IMR-90 (cell line): ENCODE results near the gene MYO3B. TPM values are rescaled to one million over a fixed set of nuclear protein-coding genes. Genes with fewer than 3 reads are reported as not detected.

Experiments used
- ATAC-seq: fragments of 200-7000 bp; cut with Tn5 transposase; 2 replicates; pipeline ENCODE4 v1.9.1; 2020; ENCODE audit warnings: low read depth, mild to moderate bottlenecking, moderate library complexity
- BruUV-seq: library from RNA; stranded (reverse); fragments of 400-500 nt; replicated peaks from 2 replicates; lab custom pipeline; 2021; lab: Mats Ljungman, UMichigan
- CTCF ChIA-PET: fragments of 300-600 bp; formaldehyde crosslinking; extraction: SDS; loops from one replicate; lab custom pipeline; 2021; ENCODE audit warnings: antibody characterized with exemption; lab: Yijun Ruan, JAX
- POLR2A ChIA-PET: fragments of 300-600 bp; sonication (Branson Sonifier 250); formaldehyde crosslinking; loops from one replicate; lab custom pipeline; 2022; ENCODE audit warnings: antibody characterized with exemption; ENCODE audit not compliant: unreplicated experiment; lab: Charles Lee
- DNase-seq: peaks from one replicate; pipeline ENCODE4 v3.0.0; 2013
- H2AFZ ChIP-seq: replicated peaks from 2 replicates; pipeline ENCODE3; 2013; ENCODE audit warnings: low read length, mild to moderate bottlenecking; ENCODE audit not compliant: poor library complexity
- H2AK5ac ChIP-seq: 2 replicates; pipeline ENCODE4 v1.6.1; 2013; ENCODE audit warnings: low read depth, low read length, inconsistent platforms
- H2AK9ac ChIP-seq: replicated peaks from 2 replicates; pipeline ENCODE3; 2013; ENCODE audit warnings: mild to moderate bottlenecking, low read depth, low read length, moderate library complexity; ENCODE audit not compliant: poor library complexity
- H2BK120ac ChIP-seq: 2 replicates; pipeline ENCODE4 v1.6.1; 2013; ENCODE audit warnings: low read depth, low read length, inconsistent platforms
- H2BK15ac ChIP-seq: 3 replicates; pipeline ENCODE4 v1.6.1; 2013; ENCODE audit warnings: low read depth, low read length, inconsistent platforms
- H2BK20ac ChIP-seq: 2 replicates; pipeline ENCODE4 v1.6.1; 2013; ENCODE audit warnings: low read depth, mild to moderate bottlenecking, inconsistent platforms, low read length, moderate library complexity
- H2BK5ac ChIP-seq: 2 replicates; pipeline ENCODE4 v1.6.1; 2013; ENCODE audit warnings: mild to moderate bottlenecking, low read depth, low read length, inconsistent platforms; ENCODE audit not compliant: poor library complexity, severe bottlenecking
- H3K14ac ChIP-seq: replicated peaks from 2 replicates; pipeline ENCODE4 v1.6.1; 2013; ENCODE audit warnings: low read depth, low read length, inconsistent platforms
- H3K18ac ChIP-seq: 2 replicates; pipeline ENCODE4 v1.6.1; 2013; ENCODE audit warnings: low read depth, low read length, control low read depth
- H3K23ac ChIP-seq: 2 replicates; pipeline ENCODE4 v1.6.1; 2013; ENCODE audit warnings: low read depth, low read length, inconsistent platforms
- H3K27ac ChIP-seq: 2 replicates; pipeline ENCODE4 v1.5.1; 2013; ENCODE audit warnings: mild to moderate bottlenecking, control low read depth, low read length; ENCODE audit not compliant: insufficient read depth
- H3K27me3 ChIP-seq: 2 replicates; pipeline ENCODE4 v1.6.1; 2013; ENCODE audit warnings: low read length; ENCODE audit not compliant: control insufficient read depth, insufficient read depth
- H3K36me3 ChIP-seq: 2 replicates; pipeline ENCODE4 v1.6.1; 2013; ENCODE audit warnings: low read length, mixed read lengths; ENCODE audit not compliant: control insufficient read depth, insufficient read depth
- H3K4ac ChIP-seq: 2 replicates; pipeline ENCODE4 v1.6.1; 2013; ENCODE audit warnings: low read depth, low read length, inconsistent platforms
- H3K4me1 ChIP-seq: 2 replicates; pipeline ENCODE4 v1.6.1; 2013; ENCODE audit warnings: low read length, mixed read lengths; ENCODE audit not compliant: control insufficient read depth, insufficient read depth
- H3K4me2 ChIP-seq: 2 replicates; pipeline ENCODE4 v1.6.1; 2013; ENCODE audit warnings: low read depth, mild to moderate bottlenecking, control low read depth, low read length, moderate library complexity
- H3K4me3 ChIP-seq: 2 replicates; pipeline ENCODE4 v1.5.1; 2013; ENCODE audit warnings: low read depth, mild to moderate bottlenecking, control low read depth, low read length, moderate library complexity; ENCODE audit not compliant: insufficient read depth
- H3K56ac ChIP-seq: 2 replicates; pipeline ENCODE4 v1.6.1; 2013; ENCODE audit warnings: low read length, inconsistent platforms; ENCODE audit not compliant: insufficient read depth; ENCODE audit errors: extremely low read depth
- H3K79me1 ChIP-seq, 2 experiments: 2 replicates each; pipeline ENCODE4 v1.6.1; 2013; ENCODE audit warnings: low read length in 2 of 2, inconsistent platforms in 1 of 2, low read depth in 1 of 2
- H3K9ac ChIP-seq: 2 replicates; pipeline ENCODE4 v1.6.1; 2013; ENCODE audit warnings: low read depth, low read length, control low read depth
- H3K9me1 ChIP-seq: 2 replicates; pipeline ENCODE4 v1.6.1; 2013; ENCODE audit warnings: low read length, inconsistent platforms; ENCODE audit not compliant: insufficient read depth
- H3K9me3 ChIP-seq: 2 replicates; pipeline ENCODE4 v1.6.1; 2013; ENCODE audit warnings: low read length; ENCODE audit not compliant: control insufficient read depth, insufficient read depth
- H4K20me1 ChIP-seq: 2 replicates; pipeline ENCODE4 v1.6.1; 2013; ENCODE audit warnings: low read length, inconsistent platforms; ENCODE audit not compliant: insufficient read depth
- H4K5ac ChIP-seq: 2 replicates; pipeline ENCODE4 v1.6.1; 2013; ENCODE audit warnings: mild to moderate bottlenecking, low read depth, low read length, control low read depth
- H4K8ac ChIP-seq, 2 experiments: 2 replicates each; pipeline ENCODE4 v1.6.1; 2013; ENCODE audit warnings: low read depth in 2 of 2, low read length in 2 of 2, control low read depth in 1 of 2, inconsistent platforms in 1 of 2
- H4K91ac ChIP-seq: 2 replicates; pipeline ENCODE4 v1.6.1; 2013; ENCODE audit warnings: low read depth, low read length, inconsistent platforms; ENCODE audit not compliant: insufficient read depth
- CEBPB ChIP-seq: IDR thresholded peaks from 2 replicates; pipeline ENCODE4 v1.6.1; 2012; ENCODE audit warnings: low read depth, low read length, improper control_type of control experiment
- MXI1 ChIP-seq: IDR thresholded peaks from 2 replicates; pipeline ENCODE4 v1.6.1; 2012; ENCODE audit warnings: low read depth, mild to moderate bottlenecking, low read length, moderate library complexity, borderline replicate concordance
- WGBS, 2 experiments: methylation state at CpG; one replicate each; pipeline versions ENCODE4 v1.1.5 to v1.1.7; 2013; ENCODE audit warnings: missing lambda C conversion rate in 2 of 2; ENCODE audit not compliant: insufficient read length in 1 of 2; ENCODE audit errors: extremely low coverage in 2 of 2; 5-methylcytosine and 5-hydroxymethylcytosine counted together
- dilution Hi-C: fragments of 300-500 bp; cut with HindIII; formaldehyde crosslinking; loops from one replicate; pipeline ENCODE4 v1.14.3; 2018; ENCODE audit warnings: low sequenced_read_pairs; ENCODE audit not compliant: unreplicated experiment
- in situ Hi-C: fragments of 300-500 bp; cut with MboI; formaldehyde crosslinking; loops from 3 replicates; pipeline ENCODE4 v1.14.3; 2019; ENCODE audit warnings: low sequenced_read_pairs, inconsistent platforms, mixed read lengths
- intact Hi-C: fragments of 100-400 bp; cut with micrococcal nuclease; formaldehyde crosslinking; loops from 2 replicates; pipeline ENCODE4 v1.10.0; 2022
- polyA plus RNA-seq, 3 experiments: library from polyadenylated mRNA; depleted of rRNA; stranded (reverse); fragments of >200 nt; gene quantifications; 2 replicates each; pipeline ENCODE4 v1.2.3, GENCODE V29; 2012; ENCODE audit warnings: low replicate concordance in 1 of 3
- total RNA-seq: library from RNA; depleted of rRNA; stranded (reverse); fragments of >200 nt; gene quantifications from 2 replicates; pipeline ENCODE4 v1.2.3, GENCODE V29; 2012

The MYO3B gene
- total and polyA plus RNA-seq, 2 of the 4 experiments (the other 2 are of a cell fraction): 0.02 TPM; not detected in 1

GRCh38 chr2:170162271-170162632 lies 15.7 kb upstream of the MYO3B start:
- intact Hi-C loops: no loop called here
- Histone ChIP-seq H3K9ac (no peak overlapping the region), H2BK5ac (peak overlapping the region; percentile 9), H3K79me1 (no peaks in the 10 kb centered on the region), H3K4me3 (no peak overlapping the region), H3K27me3 (no peaks in the 10 kb centered on the region), H3K18ac (no peak overlapping the region), H4K8ac (peak overlapping the region; percentile 27 to 63; a peak in 1 of 4 replicates), H3K23ac (no peak overlapping the region), H2AK5ac (no peak overlapping the region), H3K14ac (no peak overlapping the region), H3K4me2 (no peak overlapping the region), H3K4me1 (peaks cover 4% of the 10 kb centered on the region; the same call in 1 of the 2 replicates), H3K4ac (no peak overlapping the region), H3K56ac (no peak overlapping the region), H3K9me1 (no peaks in the 10 kb centered on the region), H3K27ac (no peak overlapping the region), H4K91ac (no peak overlapping the region), H2AK9ac (no peak overlapping the region), H4K20me1 (no peaks in the 10 kb centered on the region), H2BK20ac (no peak overlapping the region; the same call in 1 of the 2 replicates), H4K5ac (no peak overlapping the region), H2BK15ac (no peak overlapping the region), H3K36me3 (no peaks in the 10 kb centered on the region), H2BK120ac (0 out of 2 replicates have a peak overlapping the region, but pooled peaks have one; percentile 60), H3K9me3 (no peaks in the 10 kb centered on the region), H2AFZ (peak overlapping the region; percentile 54)
- no TSS peak for BruUV-seq
- ATAC-seq: no peak
- no peak for TF ChIP-seq MXI1
- TF ChIP-seq CEBPB: 0 out of 2 replicates have a peak, but pooled peaks have one; percentile 42
- peak; percentile 35 for DNase-seq
- 56% methylated on average over 2 of the region's 4 CpGs; no CpG with 5 or more reads in 1 of the 2 experiments for WGBS, 2 experiments
- dilution Hi-C loops: no loop called here
- in situ Hi-C loops: no loop called here
- ChIA-PET POLR2A (interaction anchor here (0.5 kb wide), 1 partner anchor 306 kb away, joined by 11 read pairs; no protein-coding TSS in a partner anchor), CTCF (interaction anchor here (0.6 to 0.7 kb wide), 3 partner anchors 69 to 1403 kb away, joined by 3 read pairs; no protein-coding TSS in a partner anchor)
